Measurements from ENCODE around the gene EFNA3.
A peak's percentile ranks its signal among the peaks of the same experiment; 100 is the strongest.

DNA sequence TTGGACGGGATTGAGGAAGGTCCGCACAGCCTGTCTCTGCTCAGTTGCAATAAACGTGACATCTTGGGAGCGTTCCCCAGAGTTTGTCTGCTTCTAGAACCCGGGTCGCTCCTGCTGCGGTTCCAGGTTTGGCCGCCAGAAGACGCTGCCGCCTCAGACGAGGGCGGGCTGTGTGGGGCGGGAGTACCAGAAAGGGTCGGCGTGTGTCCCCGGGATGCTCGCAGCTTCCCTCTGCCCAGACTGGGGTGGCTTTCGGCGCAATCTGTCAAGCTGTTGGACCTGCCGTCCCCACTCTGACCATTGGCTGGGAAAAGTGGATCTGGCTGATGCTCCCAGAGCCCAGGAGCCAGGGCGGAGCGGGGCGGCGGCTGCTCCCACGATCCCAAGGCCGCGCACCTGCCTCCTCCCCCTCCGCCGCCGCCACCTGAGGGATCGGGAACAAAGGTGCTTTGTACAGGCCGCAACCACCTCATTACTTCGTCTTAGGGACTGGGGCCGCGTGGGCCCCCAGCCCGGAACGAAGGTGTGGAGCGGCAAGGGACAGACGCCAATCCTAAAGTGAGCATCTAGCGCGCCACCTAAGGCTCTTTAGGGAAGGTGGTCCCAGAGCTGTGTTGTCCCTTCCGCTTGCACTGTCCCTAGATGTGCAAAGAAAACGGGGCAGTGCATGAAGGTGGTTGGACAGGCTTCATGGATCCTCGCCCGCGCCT lies 15.8 kb upstream of the EFNA3 start:
- no peak for TF ChIP-seq FOXJ3 (CRISPR knock-in tag; IDR thresholded peaks at IDR 0.05; ENCODE audit: borderline replicate concordance)
- TF ChIP-seq NR3C1 (CRISPR knock-in tag; conservative IDR thresholded peaks at IDR 0.05; ENCODE audit: low read depth), result no peak
- TF ChIP-seq MLX (CRISPR knock-in tag; IDR thresholded peaks at IDR 0.05), result no peak
- TF ChIP-seq, protein P1, sequence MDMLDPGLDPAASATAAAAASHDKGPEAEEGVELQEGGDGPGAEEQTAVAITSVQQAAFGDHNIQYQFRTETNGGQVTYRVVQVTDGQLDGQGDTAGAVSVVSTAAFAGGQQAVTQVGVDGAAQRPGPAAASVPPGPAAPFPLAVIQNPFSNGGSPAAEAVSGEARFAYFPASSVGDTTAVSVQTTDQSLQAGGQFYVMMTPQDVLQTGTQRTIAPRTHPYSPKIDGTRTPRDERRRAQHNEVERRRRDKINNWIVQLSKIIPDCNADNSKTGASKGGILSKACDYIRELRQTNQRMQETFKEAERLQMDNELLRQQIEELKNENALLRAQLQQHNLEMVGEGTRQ (CRISPR knock-in tag; IDR thresholded peaks at IDR 0.05), result no peak
- TF ChIP-seq CTCF (IDR thresholded peaks at IDR 0.05), result peak; percentile 67
- no peak for TF ChIP-seq MAX (CRISPR knock-in tag; IDR thresholded peaks at IDR 0.05)
- TF ChIP-seq TCF7 (CRISPR knock-in tag; IDR thresholded peaks at IDR 0.05; ENCODE audit: low read depth), result no peak
